Progenitor cell of endocrine pancreas (in vitro differentiated cells): ENCODE results near the gene MSX2. TPM values are rescaled to one million over a fixed set of nuclear protein-coding genes. Genes with fewer than 3 reads are reported as not detected.

ENCODE experiments used
- DNase-seq: peaks from one replicate; pipeline ENCODE4 v3.0.0; 2021; ENCODE audit warnings: low spot score; ENCODE audit not compliant: unreplicated experiment
- H3K27ac Mint-ChIP-seq: 2 replicates; pipeline ENCODE4 v1.8.0; 2021; ENCODE audit warnings: mild to moderate bottlenecking, moderate library complexity, mixed read lengths
- H3K27me3 Mint-ChIP-seq: 2 replicates; pipeline ENCODE4 v1.8.0; 2021; ENCODE audit warnings: mixed read lengths
- H3K36me3 Mint-ChIP-seq: 2 replicates; pipeline ENCODE4 v1.8.0; 2022; ENCODE audit warnings: mixed read lengths; ENCODE audit not compliant: insufficient read depth
- H3K4me1 Mint-ChIP-seq: 2 replicates; pipeline ENCODE4 v1.8.0; 2021; ENCODE audit warnings: low read depth, mixed read lengths
- H3K4me3 Mint-ChIP-seq: 2 replicates; pipeline ENCODE4 v1.8.0; 2021; ENCODE audit warnings: low read depth, mild to moderate bottlenecking, moderate library complexity, mixed read lengths
- H3K9me3 Mint-ChIP-seq: 2 replicates; pipeline ENCODE4 v1.8.0; 2021; ENCODE audit warnings: low read depth, mixed read lengths
- CTCF ChIP-seq: fragments of 200-600 bp; sonication (generic); IDR thresholded peaks from one replicate; pipeline ENCODE4 v1.5.0; 2021; ENCODE audit warnings: antibody characterized with exemption, mild to moderate bottlenecking; ENCODE audit not compliant: unreplicated experiment
- total RNA-seq: library from RNA; stranded (reverse); gene quantifications from 2 replicates; pipeline ENCODE4 v1.2.1, GENCODE V29; 2021

MSX2 gene
- total RNA-seq, 1 donor from 2014 or later: 5.8 TPM

- H3K36me3 Mint-ChIP-seq: peaks cover 2% of the 10 kb centered on the region
- H3K4me3 Mint-ChIP-seq: peak overlapping the region; percentile 23
- H3K27ac Mint-ChIP-seq: no peak overlapping the region
These were observed 2.8 kb downstream of the MSX2 start for GRCh38 chr5:174726916-174727793.

GRCh38 chr5:174727794-174728680, 3.7 kb downstream of the MSX2 start:
- H3K9me3 Mint-ChIP-seq: no peaks in the 10 kb centered on the region
- no peak overlapping the region for H3K27ac Mint-ChIP-seq
- H3K36me3 Mint-ChIP-seq: peaks cover 2% of the 10 kb centered on the region
- peaks cover 14% of the 10 kb centered on the region for H3K4me1 Mint-ChIP-seq
- peaks cover 95% of the 10 kb centered on the region for H3K27me3 Mint-ChIP-seq
- TF ChIP-seq CTCF: no peak
- peak overlapping the region; percentile 1 for H3K4me3 Mint-ChIP-seq
- DNase-seq: no peak

More at GRCh38 chr5:174726916-174727793, 2.8 kb downstream of the MSX2 start:
- H3K4me1 Mint-ChIP-seq: peaks cover 14% of the 10 kb centered on the region
- DNase-seq: no peak
- no peak for TF ChIP-seq CTCF
- no peaks in the 10 kb centered on the region for H3K9me3 Mint-ChIP-seq
- H3K27me3 Mint-ChIP-seq: peaks cover 95% of the 10 kb centered on the region

DNA sequence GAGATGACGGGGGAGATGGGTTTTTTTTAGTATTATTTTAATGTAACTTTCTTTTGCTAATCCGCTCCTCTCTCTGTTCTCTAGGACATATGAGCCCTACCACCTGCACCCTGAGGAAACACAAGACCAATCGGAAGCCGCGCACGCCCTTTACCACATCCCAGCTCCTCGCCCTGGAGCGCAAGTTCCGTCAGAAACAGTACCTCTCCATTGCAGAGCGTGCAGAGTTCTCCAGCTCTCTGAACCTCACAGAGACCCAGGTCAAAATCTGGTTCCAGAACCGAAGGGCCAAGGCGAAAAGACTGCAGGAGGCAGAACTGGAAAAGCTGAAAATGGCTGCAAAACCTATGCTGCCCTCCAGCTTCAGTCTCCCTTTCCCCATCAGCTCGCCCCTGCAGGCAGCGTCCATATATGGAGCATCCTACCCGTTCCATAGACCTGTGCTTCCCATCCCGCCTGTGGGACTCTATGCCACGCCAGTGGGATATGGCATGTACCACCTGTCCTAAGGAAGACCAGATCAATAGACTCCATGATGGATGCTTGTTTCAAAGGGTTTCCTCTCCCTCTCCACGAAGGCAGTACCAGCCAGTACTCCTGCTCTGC, 4.8 kb downstream of the MSX2 start:
- Mint-ChIP-seq H3K4me3 (no peak overlapping the region), H3K27ac (no peak overlapping the region), H3K36me3 (peaks cover 2% of the 10 kb centered on the region), H3K27me3 (peaks cover 95% of the 10 kb centered on the region), H3K9me3 (no peaks in the 10 kb centered on the region), H3K4me1 (peaks cover 11% of the 10 kb centered on the region)
- no peak for DNase-seq
- no peak for TF ChIP-seq CTCF

DNA sequence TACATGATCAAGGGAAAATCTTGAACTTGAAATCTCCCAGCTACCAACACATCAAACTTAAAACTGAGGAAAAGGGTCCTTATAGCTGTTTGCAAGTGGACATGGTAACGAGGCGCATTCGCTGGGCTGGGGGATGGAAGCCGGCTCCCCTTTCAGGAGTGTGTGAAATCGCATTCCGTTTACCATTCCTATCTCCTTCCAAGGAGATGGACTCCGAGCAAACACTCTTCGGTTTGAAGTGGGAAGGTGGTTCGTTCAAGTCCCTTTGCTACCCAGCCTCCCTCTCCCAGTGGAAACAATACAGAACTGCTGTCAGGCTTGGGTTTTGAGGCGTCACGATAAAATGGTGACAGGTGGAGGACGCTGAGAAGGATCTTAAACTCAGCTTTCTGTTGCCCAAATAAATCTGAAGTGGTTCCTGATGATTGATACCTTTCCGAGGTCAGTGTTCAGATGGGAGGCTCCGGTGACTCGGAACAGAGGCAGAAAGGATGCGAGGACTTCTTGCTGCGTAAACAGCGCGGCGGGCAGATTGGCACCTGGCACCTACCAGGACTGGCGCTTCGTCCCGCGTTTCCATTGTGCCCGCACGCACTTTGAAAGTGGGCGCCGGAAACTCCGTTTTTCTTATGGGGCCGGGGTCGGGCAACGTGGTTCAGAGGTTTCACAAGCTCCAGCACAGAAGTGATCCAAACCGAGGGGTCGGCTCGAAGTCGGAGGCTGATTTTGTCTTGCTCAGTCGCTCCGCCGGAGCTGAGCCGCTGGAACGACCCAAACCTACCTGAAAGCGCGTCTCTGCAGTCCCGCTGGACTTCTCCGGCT, 7.0 kb downstream of the MSX2 start:
- Mint-ChIP-seq H3K36me3 (peaks cover 2% of the 10 kb centered on the region), H3K9me3 (no peaks in the 10 kb centered on the region), H3K4me3 (peak overlapping the region; percentile 49), H3K27me3 (peaks cover 100% of the 10 kb centered on the region), H3K27ac (no peak overlapping the region), H3K4me1 (peaks cover 10% of the 10 kb centered on the region)
- no peak for DNase-seq
- TF ChIP-seq CTCF: no peak
